Lower lobe of right lung (tissue), 2 donors: ENCODE data around the gene TERT. TPM values are rescaled to one million over a fixed set of nuclear protein-coding genes. Genes with fewer than 3 reads are reported as not detected.
A peak's percentile ranks its signal among the peaks of the same experiment; 100 is the strongest.

ENCODE experiments used
- ATAC-seq, 2 donors: fragments of 200-7000 bp; cut with Tn5 transposase; one replicate each; pipeline ENCODE4 v1.9.1; 2020 to 2022; ENCODE audit warnings: mild to moderate bottlenecking in 2 of 2, moderate library complexity in 2 of 2
- DNase-seq: peaks from one replicate; pipeline ENCODE4 v3.0.0-alpha.2; 2020
- H3K27ac ChIP-seq: fragments of 200-600 bp; one replicate; pipeline ENCODE4 v1.8.0; 2022
- H3K27me3 ChIP-seq: fragments of 200-600 bp; one replicate; pipeline ENCODE4 v1.8.0; 2022; ENCODE audit warnings: low read depth
- H3K36me3 ChIP-seq: fragments of 200-600 bp; one replicate; pipeline ENCODE4 v1.8.0; 2022; ENCODE audit warnings: mild to moderate bottlenecking
- H3K4me1 ChIP-seq: fragments of 200-600 bp; one replicate; pipeline ENCODE4 v1.8.0; 2022
- H3K4me3 ChIP-seq: fragments of 200-600 bp; one replicate; pipeline ENCODE4 v1.8.0; 2022; ENCODE audit warnings: mild to moderate bottlenecking
- H3K9me3 ChIP-seq: fragments of 200-600 bp; one replicate; pipeline ENCODE4 v1.8.0; 2022
- intact Hi-C: fragments of 100-400 bp; cut with DNase I; formaldehyde crosslinking; loops from one replicate; pipeline ENCODE4 v1.11.0; 2022
- total RNA-seq: library from RNA; stranded (reverse); fragmentation: NEBNext Ultra II Directional; extraction: Animal tissue kit (Norgen Biotek cat#: 25700); gene quantifications from one replicate; pipeline ENCODE4 v1.2.1, GENCODE V29; 2021
- TF ChIP-seq, protein P1 (sequence below): fragments of 200-600 bp; IDR thresholded peaks from one replicate; pipeline ENCODE4 v1.8.0; 2022; ENCODE audit warnings: antibody characterized with exemption, mild to moderate bottlenecking
- donor health status: DM: no; HTN: yes; CAD: no; lungs with severe emphysema.

TERT gene
- total RNA-seq, 1 donor from 2014 or later: not detected

DNA sequence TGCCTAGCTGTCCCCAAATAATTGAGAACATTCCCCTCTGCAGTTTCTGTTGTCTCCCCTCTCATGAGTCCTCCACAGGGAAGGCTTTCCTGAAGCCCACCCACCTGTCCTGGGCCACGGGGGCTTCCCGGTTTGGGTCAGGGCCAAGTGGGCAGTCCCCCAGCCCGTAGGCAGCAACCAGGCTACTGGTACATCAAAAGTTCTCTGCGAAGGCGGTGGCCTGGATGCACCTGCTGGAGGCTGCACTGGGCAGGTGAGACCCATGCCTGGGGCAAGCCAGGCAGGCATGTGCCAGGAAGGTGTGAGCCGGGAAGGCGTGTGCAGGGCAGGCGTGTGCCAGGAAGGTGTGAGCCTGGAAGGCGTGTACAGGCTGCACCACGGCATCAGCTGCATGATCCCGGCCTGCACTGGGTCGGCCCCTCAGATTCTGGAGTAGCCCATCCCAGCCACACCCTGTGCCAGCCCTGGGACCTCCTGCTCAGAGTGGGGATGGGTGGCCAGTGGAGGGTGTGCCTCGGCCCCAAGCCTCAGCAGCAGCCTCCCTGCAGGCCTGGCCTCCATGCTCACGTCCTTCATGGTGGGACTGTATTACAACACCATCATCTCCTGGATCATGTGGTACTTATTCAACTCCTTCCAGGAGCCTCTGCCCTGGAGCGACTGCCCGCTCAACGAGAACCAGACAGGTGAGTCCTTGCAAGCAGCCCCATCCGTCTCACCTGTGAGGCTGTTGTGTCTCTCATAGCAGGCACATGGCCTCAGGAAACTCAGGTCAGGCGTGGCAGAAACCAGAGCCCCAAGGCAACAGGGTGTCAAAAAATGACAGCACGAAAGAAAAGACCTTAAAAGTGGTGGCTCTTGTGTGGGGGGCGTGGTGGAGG is 84.7 kb downstream of the TERT start:
- no peaks in the 10 kb centered on the region for H3K9me3 ChIP-seq
- no peaks in the 10 kb centered on the region for H3K4me1 ChIP-seq
- peak; percentile 31 for DNase-seq
- TF ChIP-seq, protein P1, sequence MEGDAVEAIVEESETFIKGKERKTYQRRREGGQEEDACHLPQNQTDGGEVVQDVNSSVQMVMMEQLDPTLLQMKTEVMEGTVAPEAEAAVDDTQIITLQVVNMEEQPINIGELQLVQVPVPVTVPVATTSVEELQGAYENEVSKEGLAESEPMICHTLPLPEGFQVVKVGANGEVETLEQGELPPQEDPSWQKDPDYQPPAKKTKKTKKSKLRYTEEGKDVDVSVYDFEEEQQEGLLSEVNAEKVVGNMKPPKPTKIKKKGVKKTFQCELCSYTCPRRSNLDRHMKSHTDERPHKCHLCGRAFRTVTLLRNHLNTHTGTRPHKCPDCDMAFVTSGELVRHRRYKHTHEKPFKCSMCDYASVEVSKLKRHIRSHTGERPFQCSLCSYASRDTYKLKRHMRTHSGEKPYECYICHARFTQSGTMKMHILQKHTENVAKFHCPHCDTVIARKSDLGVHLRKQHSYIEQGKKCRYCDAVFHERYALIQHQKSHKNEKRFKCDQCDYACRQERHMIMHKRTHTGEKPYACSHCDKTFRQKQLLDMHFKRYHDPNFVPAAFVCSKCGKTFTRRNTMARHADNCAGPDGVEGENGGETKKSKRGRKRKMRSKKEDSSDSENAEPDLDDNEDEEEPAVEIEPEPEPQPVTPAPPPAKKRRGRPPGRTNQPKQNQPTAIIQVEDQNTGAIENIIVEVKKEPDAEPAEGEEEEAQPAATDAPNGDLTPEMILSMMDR: no peak
- no peaks in the 10 kb centered on the region for H3K36me3 ChIP-seq
- peaks cover 6% of the 10 kb centered on the region for H3K27me3 ChIP-seq
- H3K4me3 ChIP-seq: no peak overlapping the region
- ATAC-seq: no peak
- H3K27ac ChIP-seq: no peak overlapping the region
- intact Hi-C loops: no loop called here

DNA sequence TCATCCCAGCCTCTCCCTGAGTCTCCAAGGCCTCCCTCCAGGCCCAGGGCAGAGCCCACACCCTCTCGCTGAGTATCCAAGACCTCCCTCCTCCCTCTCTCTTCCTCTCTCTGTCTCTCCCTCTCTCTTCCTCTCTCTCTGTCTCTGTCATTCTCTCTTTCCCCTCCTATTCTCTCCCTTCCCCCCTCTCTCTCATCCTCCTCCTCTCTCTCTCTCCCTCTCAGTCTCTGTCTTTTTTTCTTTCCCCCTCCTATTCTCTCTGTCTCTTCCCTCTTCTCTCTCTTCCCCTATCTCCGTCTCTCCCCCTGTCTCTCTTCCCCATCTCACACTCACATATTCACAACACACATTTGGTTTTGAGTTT is 85.4 kb downstream of the TERT start:
- peaks cover under 1% of the 10 kb centered on the region for H3K4me1 ChIP-seq
- H3K27ac ChIP-seq: no peak overlapping the region
- intact Hi-C loops: no loop called here
- TF ChIP-seq, protein P1: no peak
- H3K27me3 ChIP-seq: peaks cover 6% of the 10 kb centered on the region
- DNase-seq (no peak), ATAC-seq (no peak)
- H3K9me3 ChIP-seq: no peaks in the 10 kb centered on the region
- no peaks in the 10 kb centered on the region for H3K36me3 ChIP-seq
- H3K4me3 ChIP-seq: no peak overlapping the region

DNA sequence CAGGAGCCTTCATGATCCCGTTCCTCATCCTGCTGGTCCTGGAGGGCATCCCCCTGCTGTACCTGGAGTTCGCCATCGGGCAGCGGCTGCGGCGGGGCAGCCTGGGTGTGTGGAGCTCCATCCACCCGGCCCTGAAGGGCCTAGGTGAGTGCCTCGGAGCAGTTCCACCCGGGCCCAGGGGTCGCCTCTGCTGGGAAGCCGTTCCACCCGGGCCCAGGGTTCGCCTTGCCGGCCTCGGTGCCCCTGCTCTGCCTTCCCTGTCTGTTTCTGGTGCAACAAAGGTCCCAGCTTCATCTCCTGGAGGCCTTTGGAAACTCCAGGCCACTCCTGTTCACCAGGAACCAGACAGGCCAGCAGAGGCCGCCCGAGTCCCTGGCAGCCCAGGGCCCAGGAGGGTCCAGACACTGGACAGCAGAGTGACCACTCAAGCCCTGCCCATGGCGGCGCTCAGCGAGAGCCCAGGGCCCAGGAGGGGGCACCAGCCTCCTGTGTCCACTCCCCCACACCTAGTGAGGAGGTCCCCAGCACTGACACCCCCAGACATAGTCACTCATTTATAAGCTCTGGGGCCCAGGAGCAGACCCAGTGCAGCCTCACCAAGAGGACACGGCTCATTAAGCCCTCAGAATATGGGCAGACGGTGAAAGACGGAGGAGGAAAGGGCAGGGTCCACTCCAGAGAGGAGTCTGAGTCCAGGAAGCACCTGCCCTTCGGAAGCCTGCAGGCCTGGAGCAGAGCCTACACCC is 86.0 kb downstream of the TERT start:
- DNase-seq: peak; percentile 41
- Histone ChIP-seq H3K36me3 (no peaks in the 10 kb centered on the region), H3K27me3 (peaks cover 6% of the 10 kb centered on the region), H3K9me3 (no peaks in the 10 kb centered on the region), H3K4me1 (peaks cover 6% of the 10 kb centered on the region), H3K4me3 (no peak overlapping the region), H3K27ac (no peak overlapping the region)
- peak; percentile 40 to 42 for ATAC-seq
- TF ChIP-seq, protein P1: peak; percentile 31
- intact Hi-C loops: no loop called here

DNA sequence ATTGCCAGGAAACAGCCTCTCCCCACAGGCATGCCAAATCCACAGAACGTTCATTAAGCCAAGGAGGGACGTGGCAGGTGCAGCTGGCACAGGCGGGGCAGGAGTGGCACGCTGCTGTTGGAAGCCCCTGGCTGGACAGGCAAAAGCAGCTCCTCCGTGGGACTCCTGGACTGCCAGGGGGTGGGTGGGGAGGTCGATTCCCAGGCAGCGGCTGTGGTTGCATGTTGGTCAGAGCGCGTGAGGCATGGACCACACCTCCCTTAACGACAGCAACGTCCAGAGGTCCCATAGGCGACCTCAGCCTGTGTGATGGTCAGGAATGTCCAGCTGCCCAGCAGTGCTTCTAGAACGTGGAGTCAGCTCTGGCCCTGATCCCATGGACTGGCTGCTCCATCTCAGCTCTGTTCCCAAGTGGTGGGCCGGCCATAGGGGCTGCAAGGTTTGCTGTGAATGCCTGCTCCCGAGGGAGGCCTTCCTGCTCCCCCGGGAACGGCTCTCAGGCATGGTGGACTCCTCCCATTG is 86.6 kb downstream of the TERT start:
- Histone ChIP-seq H3K27ac (no peak overlapping the region), H3K36me3 (no peaks in the 10 kb centered on the region), H3K9me3 (no peaks in the 10 kb centered on the region), H3K27me3 (peaks cover 6% of the 10 kb centered on the region), H3K4me1 (peaks cover 6% of the 10 kb centered on the region), H3K4me3 (no peak overlapping the region)
- TF ChIP-seq, protein P1: no peak
- ATAC-seq (no peak), DNase-seq (peak; percentile 32)
- intact Hi-C loops: no loop called here

DNA sequence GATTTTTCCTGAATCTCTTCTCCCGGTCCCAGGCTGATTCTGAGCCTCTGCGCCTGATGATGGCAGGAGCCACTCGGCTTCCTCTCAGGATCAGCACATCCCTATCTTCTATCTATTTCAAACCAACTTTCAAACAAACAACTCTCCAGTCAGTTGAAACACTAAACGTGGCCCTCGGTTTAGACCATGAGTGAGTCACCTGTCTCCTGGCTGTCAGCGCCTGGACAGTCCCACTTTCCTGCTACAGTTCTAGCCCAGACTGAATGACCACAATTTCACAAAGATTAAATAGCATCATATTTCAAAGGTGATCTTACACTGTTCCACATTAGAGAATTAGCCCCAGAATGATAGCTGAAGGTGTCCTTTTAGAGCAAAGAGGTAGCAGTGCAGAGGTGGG is 87.3 kb downstream of the TERT start:
- ATAC-seq: no peak

More for the DNA sequence above, 87.3 kb downstream of the TERT start:
- Histone ChIP-seq H3K9me3 (no peaks in the 10 kb centered on the region), H3K27me3 (peaks cover 6% of the 10 kb centered on the region), H3K4me1 (peaks cover 6% of the 10 kb centered on the region), H3K4me3 (no peak overlapping the region), H3K27ac (no peak overlapping the region), H3K36me3 (no peaks in the 10 kb centered on the region)
- no peak for DNase-seq
- intact Hi-C loops: no loop called here
- TF ChIP-seq, protein P1: no peak
